PC-3 (cell line): ENCODE results near the gene SPOUT1. TPM values are rescaled to one million over a fixed set of nuclear protein-coding genes. Genes with fewer than 3 reads are reported as not detected.

Experiments used
- ATAC-seq: fragments of 200-7000 bp; cut with Tn5 transposase; 2 replicates; pipeline ENCODE4 v1.9.1; 2020; ENCODE audit warnings: mild to moderate bottlenecking, moderate library complexity
- BruUV-seq: library from RNA; stranded (reverse); fragments of 400-500 nt; replicated peaks from 2 replicates; lab custom pipeline; 2021; lab: Mats Ljungman, UMichigan
- CTCF ChIA-PET: fragments of 300-600 bp; sonication (Branson Sonifier 250); formaldehyde crosslinking; loops from one replicate; lab custom pipeline; 2022; ENCODE audit warnings: antibody characterized with exemption; lab: Charles Lee
- POLR2A ChIA-PET: fragments of 300-600 bp; sonication (Branson Sonifier 250); formaldehyde crosslinking; loops from one replicate; lab custom pipeline; 2022; ENCODE audit warnings: antibody characterized with exemption; ENCODE audit not compliant: unreplicated experiment; lab: Charles Lee
- DNase-seq: peaks from one replicate; pipeline ENCODE4 v3.0.0-alpha.2; 2015
- H2AFZ ChIP-seq: fragments of 300-600 bp; sonication (generic); 2 replicates; pipeline ENCODE4 v1.6.0; 2016; ENCODE audit warnings: antibody characterized with exemption, low read length
- H3F3A ChIP-seq: fragments of 300-600 bp; sonication (generic); one replicate; pipeline ENCODE4 v1.6.0; 2017; ENCODE audit warnings: antibody characterized with exemption, low read length, control low read depth, mild to moderate bottlenecking; ENCODE audit not compliant: unreplicated experiment
- H3K27ac ChIP-seq: fragments of 300-600 bp; sonication (generic); 2 replicates; pipeline ENCODE4 v1.5.1; 2016; ENCODE audit warnings: mild to moderate bottlenecking, low read length
- H3K27me3 ChIP-seq: fragments of 300-600 bp; sonication (generic); 2 replicates; pipeline ENCODE4 v1.6.1; 2016; ENCODE audit warnings: low read length, mixed read lengths
- H3K36me3 ChIP-seq: fragments of 300-600 bp; sonication (generic); 2 replicates; pipeline ENCODE4 v1.6.1; 2016; ENCODE audit warnings: low read depth, mixed run types, low read length, mixed read lengths
- H3K4me1 ChIP-seq: fragments of 300-600 bp; sonication (generic); 2 replicates; pipeline ENCODE4 v1.5.1; 2016; ENCODE audit warnings: low read length; ENCODE audit not compliant: insufficient read depth
- H3K4me2 ChIP-seq: fragments of 300-600 bp; sonication (generic); 2 replicates; pipeline ENCODE4 v1.6.0; 2016; ENCODE audit warnings: low read length
- H3K4me3 ChIP-seq: fragments of 300-600 bp; sonication (generic); 2 replicates; pipeline ENCODE4 v1.5.1; 2016; ENCODE audit warnings: mild to moderate bottlenecking, low read length, mixed read lengths
- H3K79me2 ChIP-seq: fragments of 300-600 bp; sonication (generic); 2 replicates; pipeline ENCODE4 v1.6.1; 2017; ENCODE audit warnings: low read length, mixed read lengths
- H3K9ac ChIP-seq: fragments of 300-600 bp; sonication (generic); 2 replicates; pipeline ENCODE4 v1.6.0; 2016; ENCODE audit warnings: mild to moderate bottlenecking, low read length
- H3K9me2 ChIP-seq: fragments of 300-600 bp; sonication (generic); replicated peaks from 2 replicates; pipeline ENCODE4 v1.6.1; 2016; ENCODE audit warnings: mixed run types, low read length, mixed read lengths
- H3K9me3 ChIP-seq: fragments of 300-600 bp; sonication (generic); 2 replicates; pipeline ENCODE4 v1.6.1; 2016; ENCODE audit warnings: low read length, mixed read lengths
- H4K20me1 ChIP-seq: fragments of 300-600 bp; sonication (generic); 2 replicates; pipeline ENCODE4 v1.6.1; 2016; ENCODE audit warnings: low read length, mixed read lengths
- EZH2 ChIP-seq: fragments of 300-600 bp; sonication (generic); IDR thresholded peaks from one replicate; pipeline ENCODE4 v1.6.1; 2017; ENCODE audit warnings: antibody characterized with exemption, mild to moderate bottlenecking, low read length; ENCODE audit not compliant: unreplicated experiment
- EZH2phosphoT487 ChIP-seq: fragments of 300-600 bp; sonication (generic); IDR thresholded peaks from 2 replicates; pipeline ENCODE4 v1.6.1; 2018; ENCODE audit warnings: mild to moderate bottlenecking, antibody characterized with exemption, low read length, borderline replicate concordance
- intact Hi-C: fragments of 100-400 bp; cut with micrococcal nuclease; formaldehyde crosslinking; loops from 2 replicates; pipeline ENCODE4 v1.9.0; 2023
- total RNA-seq: library from RNA; depleted of rRNA; stranded (reverse); fragments of >200 nt; gene quantifications from 2 replicates; pipeline ENCODE4 v1.2.3, GENCODE V29; 2014
- TF ChIP-seq, protein P1 (sequence below): fragments of 300-600 bp; sonication (generic); conservative IDR thresholded peaks from 2 replicates; pipeline ENCODE4 v1.5.1; 2017; ENCODE audit warnings: antibody characterized with exemption, low read depth, mild to moderate bottlenecking, low read length

Gene SPOUT1
- total RNA-seq, 1 experiment from 2014 or later: 27.2 TPM

DNA sequence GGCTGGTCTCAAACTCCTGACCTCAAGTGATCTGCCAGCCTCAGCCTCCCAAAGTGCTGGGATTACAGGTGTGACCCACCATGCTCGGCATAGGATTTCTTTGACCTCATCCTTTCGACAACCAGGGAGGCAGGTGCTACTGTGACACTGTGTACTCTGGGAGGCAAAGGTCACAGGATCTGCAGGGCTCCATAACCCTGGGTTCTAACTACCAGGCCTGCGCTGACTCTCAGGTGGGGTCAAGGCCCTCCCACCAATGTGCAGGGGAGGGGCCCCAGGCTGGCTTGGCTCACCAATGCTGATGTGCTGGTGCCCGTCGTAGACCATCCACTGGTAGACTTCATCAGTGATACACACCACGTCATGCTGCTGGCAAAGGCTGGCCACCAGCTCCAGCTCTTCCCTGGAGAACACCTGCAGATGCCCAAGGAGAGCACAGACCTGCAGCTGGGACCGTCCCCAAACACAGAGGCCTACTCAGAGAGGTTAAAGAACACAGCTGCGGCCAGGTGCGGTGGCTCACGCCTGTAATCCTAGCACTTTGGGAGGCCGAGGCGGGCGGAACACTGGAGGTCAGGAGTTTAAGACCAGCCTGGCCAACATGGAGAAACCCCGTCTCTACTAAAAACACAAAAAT, 7.0 kb upstream of the SPOUT1 start:
- Histone ChIP-seq H4K20me1 (no peaks in the 10 kb centered on the region), H3K27me3 (no peaks in the 10 kb centered on the region), H2AFZ (no peak overlapping the region), H3F3A (no peaks in the 10 kb centered on the region), H3K4me1 (no peaks in the 10 kb centered on the region), H3K36me3 (no peaks in the 10 kb centered on the region), H3K9me2 (no peaks in the 10 kb centered on the region), H3K79me2 (no peaks in the 10 kb centered on the region), H3K9me3 (no peaks in the 10 kb centered on the region), H3K4me2 (no peak overlapping the region), H3K4me3 (no peak overlapping the region), H3K27ac (no peak overlapping the region), H3K9ac (no peak overlapping the region)
- DNase-seq (no peak), ATAC-seq (no peak)
- TF ChIP-seq EZH2phosphoT487: no peak
- TF ChIP-seq, protein P1, sequence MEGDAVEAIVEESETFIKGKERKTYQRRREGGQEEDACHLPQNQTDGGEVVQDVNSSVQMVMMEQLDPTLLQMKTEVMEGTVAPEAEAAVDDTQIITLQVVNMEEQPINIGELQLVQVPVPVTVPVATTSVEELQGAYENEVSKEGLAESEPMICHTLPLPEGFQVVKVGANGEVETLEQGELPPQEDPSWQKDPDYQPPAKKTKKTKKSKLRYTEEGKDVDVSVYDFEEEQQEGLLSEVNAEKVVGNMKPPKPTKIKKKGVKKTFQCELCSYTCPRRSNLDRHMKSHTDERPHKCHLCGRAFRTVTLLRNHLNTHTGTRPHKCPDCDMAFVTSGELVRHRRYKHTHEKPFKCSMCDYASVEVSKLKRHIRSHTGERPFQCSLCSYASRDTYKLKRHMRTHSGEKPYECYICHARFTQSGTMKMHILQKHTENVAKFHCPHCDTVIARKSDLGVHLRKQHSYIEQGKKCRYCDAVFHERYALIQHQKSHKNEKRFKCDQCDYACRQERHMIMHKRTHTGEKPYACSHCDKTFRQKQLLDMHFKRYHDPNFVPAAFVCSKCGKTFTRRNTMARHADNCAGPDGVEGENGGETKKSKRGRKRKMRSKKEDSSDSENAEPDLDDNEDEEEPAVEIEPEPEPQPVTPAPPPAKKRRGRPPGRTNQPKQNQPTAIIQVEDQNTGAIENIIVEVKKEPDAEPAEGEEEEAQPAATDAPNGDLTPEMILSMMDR: no peak
- no peak for TF ChIP-seq EZH2
- ChIA-PET POLR2A (no interaction called here), CTCF (no interaction called here)
- intact Hi-C loops: no loop called here
- BruUV-seq: no TSS peak

DNA sequence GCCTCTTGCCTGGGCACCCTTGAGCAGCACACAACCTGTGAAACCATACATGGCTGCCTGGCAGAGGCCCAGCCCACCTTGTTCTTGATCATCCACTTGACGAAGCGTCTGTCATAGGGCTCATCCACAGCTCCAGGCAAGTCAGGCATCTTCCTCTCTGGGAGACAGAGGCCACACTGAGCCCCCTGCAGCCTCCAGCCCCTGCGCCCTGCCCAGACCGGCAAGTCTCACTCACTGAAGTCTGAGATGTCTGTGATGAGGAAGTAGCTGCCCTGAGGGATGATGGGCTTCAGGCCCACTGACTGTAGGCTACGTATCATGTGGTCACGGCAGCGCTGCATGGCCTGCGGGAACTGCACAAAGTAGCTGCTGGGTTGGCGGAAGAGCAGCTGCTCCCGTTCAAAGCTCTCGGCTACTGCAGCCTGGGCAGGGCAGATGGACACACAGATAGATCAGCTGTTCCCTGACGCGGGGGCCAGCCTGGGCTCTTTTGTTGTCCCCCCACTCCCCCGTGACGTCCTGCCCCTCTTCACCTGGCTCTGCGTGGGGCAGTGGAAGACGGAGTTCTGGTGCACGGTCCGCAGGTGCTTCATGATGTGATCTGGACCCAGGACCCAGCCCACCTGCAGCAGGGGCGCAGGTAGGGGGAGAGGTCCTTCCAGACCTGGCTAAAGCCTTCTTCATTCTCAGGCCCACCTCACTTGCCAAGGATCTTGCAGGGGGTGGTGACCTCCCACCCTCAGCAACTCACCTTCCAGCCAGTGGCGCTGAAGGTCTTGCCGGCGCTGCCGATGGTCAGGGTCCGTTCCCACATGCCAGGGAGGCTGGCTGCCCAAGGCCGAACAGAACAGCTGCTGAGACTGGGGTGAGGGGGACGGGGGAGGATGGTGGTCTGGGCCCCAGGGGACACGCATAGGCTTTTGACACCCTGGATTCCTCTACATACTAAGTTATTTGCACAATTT, 5.9 kb upstream of the SPOUT1 start:
- no peaks in the 10 kb centered on the region for H3K79me2 ChIP-seq
- no TSS peak for BruUV-seq
- no peak for ATAC-seq
- H3K27me3 ChIP-seq: no peaks in the 10 kb centered on the region
- intact Hi-C loops: no loop called here
- no peak overlapping the region for H3K9ac ChIP-seq
- H3K4me1 ChIP-seq: no peaks in the 10 kb centered on the region
- TF ChIP-seq EZH2phosphoT487 (no peak), EZH2 (no peak)
- TF ChIP-seq, protein P1: no peak
- H3K4me3 ChIP-seq: no peak overlapping the region
- H3K9me2 ChIP-seq: no peaks in the 10 kb centered on the region
- no peak overlapping the region for H2AFZ ChIP-seq
- H3K36me3 ChIP-seq: no peaks in the 10 kb centered on the region
- no peaks in the 10 kb centered on the region for H4K20me1 ChIP-seq
- no peak for DNase-seq
- ChIA-PET POLR2A (no interaction called here), CTCF (interaction anchor here (0.6 kb wide), 1 partner anchor 9 kb away, joined by 3 read pairs; no protein-coding TSS in a partner anchor)
- H3F3A ChIP-seq: no peaks in the 10 kb centered on the region
- no peaks in the 10 kb centered on the region for H3K9me3 ChIP-seq
- no peak overlapping the region for H3K4me2 ChIP-seq
- no peak overlapping the region for H3K27ac ChIP-seq
